Astrocyte of the cerebellum (primary cell): ENCODE results near the gene DNTT.

Source experiments
- DNase-seq: peaks from one replicate; pipeline ENCODE4 v3.0.0-alpha.2; 2011; ENCODE audit warnings: low read depth
- H3K4me3 ChIP-seq: 2 replicates; pipeline ENCODE4 v1.5.1; 2011; ENCODE audit warnings: mild to moderate bottlenecking, low read depth, low read length, moderate library complexity
- in situ Hi-C: cut with HindIII; loops from 2 replicates; pipeline ENCODE4 v1.10.0; 2017; ENCODE audit warnings: low sequenced_read_pairs
- TF ChIP-seq, protein P1 (sequence below): IDR thresholded peaks from 2 replicates; pipeline ENCODE4 v1.5.1; 2012; ENCODE audit warnings: low read length, low read depth, moderate library complexity, mild to moderate bottlenecking; ENCODE audit errors: missing control alignments

Gene DNTT

DNA sequence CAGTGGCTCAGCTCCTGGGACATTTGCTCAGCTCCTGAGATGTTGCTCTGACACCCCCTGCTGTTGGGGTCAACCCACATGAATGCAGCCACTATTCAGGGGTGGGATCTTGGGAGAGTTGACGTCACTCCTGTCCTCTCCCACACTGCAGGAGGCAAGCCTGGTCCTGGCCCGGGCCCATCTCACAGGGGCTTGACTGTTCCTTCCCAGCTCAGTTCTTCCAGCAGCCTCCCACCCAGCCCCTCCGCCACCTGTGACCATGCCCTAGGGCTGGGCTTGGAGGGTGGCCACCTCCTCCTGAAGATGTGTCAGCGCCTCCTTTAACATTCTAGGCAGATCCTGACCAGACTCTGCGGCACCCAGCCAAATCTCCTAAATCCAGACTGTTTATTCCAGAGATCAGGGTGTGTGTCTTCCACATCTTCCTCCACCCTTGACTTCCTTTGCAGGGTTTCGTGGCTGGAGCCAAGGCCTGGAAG is 73.6 kb downstream of the DNTT start:
- H3K4me3 ChIP-seq = no peak overlapping the region
- DNase-seq = peak; percentile 63
- in situ Hi-C loops = no loop called here
- TF ChIP-seq, protein P1, sequence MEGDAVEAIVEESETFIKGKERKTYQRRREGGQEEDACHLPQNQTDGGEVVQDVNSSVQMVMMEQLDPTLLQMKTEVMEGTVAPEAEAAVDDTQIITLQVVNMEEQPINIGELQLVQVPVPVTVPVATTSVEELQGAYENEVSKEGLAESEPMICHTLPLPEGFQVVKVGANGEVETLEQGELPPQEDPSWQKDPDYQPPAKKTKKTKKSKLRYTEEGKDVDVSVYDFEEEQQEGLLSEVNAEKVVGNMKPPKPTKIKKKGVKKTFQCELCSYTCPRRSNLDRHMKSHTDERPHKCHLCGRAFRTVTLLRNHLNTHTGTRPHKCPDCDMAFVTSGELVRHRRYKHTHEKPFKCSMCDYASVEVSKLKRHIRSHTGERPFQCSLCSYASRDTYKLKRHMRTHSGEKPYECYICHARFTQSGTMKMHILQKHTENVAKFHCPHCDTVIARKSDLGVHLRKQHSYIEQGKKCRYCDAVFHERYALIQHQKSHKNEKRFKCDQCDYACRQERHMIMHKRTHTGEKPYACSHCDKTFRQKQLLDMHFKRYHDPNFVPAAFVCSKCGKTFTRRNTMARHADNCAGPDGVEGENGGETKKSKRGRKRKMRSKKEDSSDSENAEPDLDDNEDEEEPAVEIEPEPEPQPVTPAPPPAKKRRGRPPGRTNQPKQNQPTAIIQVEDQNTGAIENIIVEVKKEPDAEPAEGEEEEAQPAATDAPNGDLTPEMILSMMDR = no peak

DNA sequence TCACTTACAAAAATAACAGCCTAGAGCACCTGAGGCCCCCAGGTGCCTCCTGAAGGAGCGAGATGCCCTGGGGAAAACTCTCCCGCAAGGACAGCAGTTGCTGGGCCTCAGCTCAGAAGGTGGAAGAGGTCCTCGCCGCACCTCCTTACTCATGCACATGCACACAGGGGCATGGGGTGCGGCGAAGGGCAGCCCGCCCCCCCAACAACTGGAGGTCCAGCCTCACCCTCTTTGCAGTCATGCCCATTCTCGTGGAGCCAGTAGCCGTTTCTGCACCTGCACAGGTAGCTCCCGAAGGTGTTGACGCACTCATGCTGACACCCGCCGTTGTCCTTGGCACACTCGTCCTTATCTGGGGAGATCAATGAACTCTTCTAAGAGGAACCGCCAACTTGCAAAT is 74.5 kb downstream of the DNTT start:
- in situ Hi-C loops = no loop called here
- no peak overlapping the region for H3K4me3 ChIP-seq
- TF ChIP-seq, protein P1 = no peak
- DNase-seq = no peak

DNA sequence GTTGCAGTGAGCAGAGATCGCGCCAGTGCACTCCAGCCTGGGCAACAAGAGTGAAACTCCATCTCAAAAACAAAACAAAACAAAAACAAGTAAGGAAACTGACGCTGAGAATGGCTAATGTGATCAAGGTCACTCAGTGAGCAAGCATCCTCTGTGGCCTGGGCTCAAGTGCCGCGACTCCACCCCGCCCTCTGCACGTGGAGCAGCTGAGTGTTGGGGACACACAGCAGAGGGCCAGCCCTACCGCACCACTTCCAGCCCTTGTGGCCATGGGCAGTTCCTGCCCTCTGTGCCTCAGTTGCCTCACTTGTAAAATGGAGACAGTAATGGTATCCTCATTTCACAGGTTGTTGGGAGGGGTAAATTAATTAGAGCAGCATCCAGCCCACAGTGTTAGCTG is 75.5 kb downstream of the DNTT start:
- TF ChIP-seq, protein P1 = no peak
- in situ Hi-C loops = no loop called here
- H3K4me3 ChIP-seq = no peak overlapping the region
- no peak for DNase-seq

DNA sequence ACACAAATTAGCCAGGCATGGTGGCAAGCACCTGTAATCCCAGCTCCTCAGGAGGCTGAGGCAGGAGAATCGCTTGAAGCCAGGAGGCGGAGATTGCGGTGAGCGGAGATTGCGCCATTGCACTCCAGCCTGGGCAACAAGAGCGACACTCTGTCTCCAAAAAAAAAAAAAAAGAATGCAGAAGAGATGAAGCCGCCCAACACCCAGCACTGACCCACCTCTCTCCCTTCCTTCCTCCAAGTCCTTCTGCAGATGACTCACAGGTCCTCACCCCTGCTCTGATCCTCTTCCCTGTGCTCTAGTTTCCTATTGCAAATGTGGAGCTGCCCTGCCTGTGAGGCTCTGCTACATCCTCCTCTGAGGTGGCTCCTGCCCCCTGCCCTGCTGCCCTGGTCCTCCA is 76.6 kb downstream of the DNTT start:
- DNase-seq = no peak
- H3K4me3 ChIP-seq = no peak overlapping the region

DNA sequence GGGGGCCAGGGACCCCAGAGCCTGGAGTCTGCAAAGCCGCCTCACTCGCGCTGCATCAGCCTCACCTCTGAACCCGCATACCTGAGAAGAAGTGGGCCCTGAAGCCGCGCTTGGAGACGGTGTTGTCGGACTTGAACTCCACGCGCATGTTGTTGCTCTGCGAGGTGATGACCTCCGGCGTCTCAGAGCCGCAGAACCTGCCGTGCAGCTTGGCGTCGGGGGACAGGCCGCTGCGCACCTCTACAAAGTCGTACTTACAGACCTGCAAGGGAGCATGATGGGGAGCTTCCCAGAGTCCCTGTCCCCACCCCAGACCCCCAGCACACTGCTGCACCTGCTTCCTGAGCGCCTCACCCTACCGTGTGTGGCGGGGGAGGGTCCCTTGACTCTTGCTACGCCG is 80.3 kb downstream of the DNTT start:
- DNase-seq = no peak
- in situ Hi-C loops = no loop called here
- H3K4me3 ChIP-seq = no peak overlapping the region
- TF ChIP-seq, protein P1 = no peak

More for the DNA sequence above, 76.6 kb downstream of the DNTT start:
- TF ChIP-seq, protein P1 = no peak
- in situ Hi-C loops = no loop called here

DNA sequence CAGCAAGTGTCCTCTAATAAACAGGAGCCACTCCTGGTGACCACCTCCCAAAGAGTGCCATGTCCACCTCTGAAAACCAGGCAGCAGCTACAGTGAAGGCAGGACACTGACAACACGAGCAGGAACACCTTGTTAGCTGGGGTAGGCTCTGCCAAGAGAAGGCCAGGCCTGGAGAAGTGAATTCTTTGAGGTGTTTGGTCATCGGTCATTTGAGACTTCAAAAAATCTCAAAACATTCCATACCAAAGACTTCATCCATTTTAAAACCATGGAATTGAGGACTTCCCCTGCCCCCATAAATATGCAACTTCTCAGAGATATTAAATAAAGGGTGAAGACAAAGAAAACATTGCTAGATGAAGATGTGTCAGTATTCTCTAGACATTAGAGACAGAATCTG is 82.9 kb downstream of the DNTT start:
- H3K4me3 ChIP-seq = no peak overlapping the region
- TF ChIP-seq, protein P1 = no peak
- DNase-seq = no peak
- in situ Hi-C loops = no loop called here

DNA sequence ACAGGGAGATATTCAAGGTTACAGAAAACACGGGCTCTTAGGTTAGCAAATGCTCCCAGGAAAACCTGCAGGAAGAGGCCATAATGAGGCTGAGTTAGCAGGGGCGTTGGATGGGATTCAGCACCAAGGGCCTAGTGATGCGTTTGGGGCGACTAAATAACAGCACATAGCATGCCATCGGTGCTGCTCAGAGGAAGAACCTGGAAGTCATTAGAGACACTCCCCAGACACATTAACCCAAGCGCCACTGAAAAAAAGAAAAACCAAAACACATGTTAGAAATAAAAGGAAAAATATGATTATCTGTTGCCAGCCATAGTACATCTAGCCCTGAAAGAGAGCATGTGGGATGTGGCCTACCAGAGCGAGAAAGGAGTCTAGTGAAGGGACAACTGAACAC is 83.4 kb downstream of the DNTT start:
- in situ Hi-C loops = no loop called here
- DNase-seq = no peak
- no peak overlapping the region for H3K4me3 ChIP-seq
- TF ChIP-seq, protein P1 = no peak
